ENCODE measurements around the gene FBXO34. TPM values are rescaled to one million over a fixed set of nuclear protein-coding genes. Genes with fewer than 3 reads are reported as not detected.

Gene FBXO34
- total RNA-seq, 6 experiments from 2014 or later, result 6.2 to 10.3 (median 8.7) TPM

GRCh38 chr14:55265197-55265596 lies 6.0 kb upstream of the FBXO34 start:
- Histone ChIP-seq H3K36me3 (no peaks in the 10 kb centered on the region), H3K9me3 (no peaks in the 10 kb centered on the region), H3K27me3 (no peaks in the 10 kb centered on the region), H3K4me1 (no peaks in the 10 kb centered on the region), H3K27ac (no peak overlapping the region), H3K4me3 (no peak overlapping the region)
- DNase-seq (no peak), ATAC-seq (no peak)
- intact Hi-C loops (cut with DNase I), result loop anchor here in 1 of 2 donors (10.0 kb wide), 1 partner anchor 90 kb away; no protein-coding TSS in a partner anchor
- TF ChIP-seq CTCF (IDR thresholded peaks at IDR 0.05), result no peak
- no peak for TF ChIP-seq POLR2A (IDR thresholded peaks at IDR 0.05)
- WGBS (ENCODE audit: insufficient coverage, low coverage, low lambda C conversion rate, missing lambda C conversion rate), result 51% methylated on average over 4 of the region's 4 CpGs

- no peak for TF ChIP-seq POLR2A (IDR thresholded peaks at IDR 0.05)
- no peak for TF ChIP-seq CTCF (IDR thresholded peaks at IDR 0.05)
- intact Hi-C loops (cut with DNase I), result loop anchor here in 1 of 2 donors (10.0 kb wide), 1 partner anchor 87 kb away; no protein-coding TSS in a partner anchor
- H3K4me1 ChIP-seq, result peaks cover 0 to 7% (median under 1%) of the 10 kb centered on the region in 4 donors
- H3K27ac ChIP-seq, result no peak overlapping the region
- DNase-seq, result no peak
- ATAC-seq, result no peak
- H3K4me3 ChIP-seq, result no peak overlapping the region
- H3K9me3 ChIP-seq, result no peaks in the 10 kb centered on the region
- no peaks in the 10 kb centered on the region for H3K27me3 ChIP-seq
- 69% methylated on average over 3 of the region's 3 CpGs for WGBS (ENCODE audit: insufficient coverage, low coverage, low lambda C conversion rate, missing lambda C conversion rate)
- no peaks in the 10 kb centered on the region for H3K36me3 ChIP-seq
Measured at GRCh38 chr14:55267820-55268219, 3.4 kb upstream of the FBXO34 start.

- ATAC-seq, result peak; percentile 47 to 68 (median 58)
- Histone ChIP-seq H3K9me3 (no peaks in the 10 kb centered on the region), H3K36me3 (no peaks in the 10 kb centered on the region), H3K27me3 (no peaks in the 10 kb centered on the region), H3K27ac (peak overlapping the region; percentile 95 to 97 (median 96)), H3K4me1 (peaks cover 0 to 28% (median 10%) of the 10 kb centered on the region in 4 donors), H3K4me3 (peak overlapping the region; percentile 84 to 95 (median 92))
- under 1% methylated on average over 14 of the region's 80 CpGs for WGBS (ENCODE audit: insufficient coverage, low coverage, low lambda C conversion rate, missing lambda C conversion rate)
- DNase-seq, result peak; percentile 72 to 83 (median 75)
- TF ChIP-seq CTCF (IDR thresholded peaks at IDR 0.05) (no peak), POLR2A (IDR thresholded peaks at IDR 0.05) (peak; percentile 20)
- intact Hi-C loops (cut with DNase I), result no loop called here
Measured at GRCh38 chr14:55271572-55272298, 514 bp downstream of the FBXO34 start.

- Histone ChIP-seq H3K36me3 (no peaks in the 10 kb centered on the region), H3K4me1 (peaks cover 0 to 28% (median 10%) of the 10 kb centered on the region in 4 donors), H3K4me3 (peak overlapping the region; percentile 84 to 95 (median 92)), H3K27ac (peak overlapping the region; percentile 95 to 97 (median 96)), H3K9me3 (no peaks in the 10 kb centered on the region), H3K27me3 (no peaks in the 10 kb centered on the region)
- ATAC-seq (no peak), DNase-seq (no peak)
- intact Hi-C loops (cut with DNase I), result no loop called here
- no peak for TF ChIP-seq CTCF (IDR thresholded peaks at IDR 0.05)
- TF ChIP-seq POLR2A (IDR thresholded peaks at IDR 0.05), result no peak
- whole genome bisulfite sequencing (ENCODE audit: insufficient coverage, low coverage, low lambda C conversion rate, missing lambda C conversion rate), result 4% methylated on average over 1 of the region's 1 CpG
Measured at GRCh38 chr14:55272387-55272786, 1.2 kb downstream of the FBXO34 start.
